SKM-1 (cell line): ENCODE data around the gene TENM3.

ENCODE experiments used
- DNase-seq: peaks from one replicate; lab custom pipeline; 2025; ENCODE audit not compliant: unreplicated experiment; lab: John Stamatoyannopoulos, UW

Gene TENM3

DNA sequence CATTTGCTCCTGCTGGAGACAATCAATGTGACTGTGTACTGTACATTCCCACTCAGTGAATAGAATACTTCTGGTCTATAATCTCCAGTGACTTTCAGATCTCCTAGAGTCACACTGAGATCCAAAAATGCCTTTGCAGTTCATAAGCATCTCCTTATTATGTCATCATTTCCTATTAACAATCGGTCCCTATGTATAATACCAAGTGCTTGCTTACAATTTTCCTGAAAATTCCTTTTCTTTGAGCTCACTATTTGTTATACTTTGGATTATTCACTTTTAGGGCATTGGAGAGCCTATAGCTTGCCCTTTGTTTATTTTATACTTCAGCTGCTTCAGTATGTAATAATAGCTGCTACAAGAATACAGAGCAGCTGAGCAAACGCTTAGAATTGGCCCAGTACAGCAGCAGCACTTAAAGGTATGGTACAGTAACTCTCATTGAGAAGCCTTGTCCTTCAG lies 361.0 kb downstream of the TENM3 start:
- DNase-seq = no peak

- DNase-seq = no peak
These were observed 361.8 kb downstream of the TENM3 start for GRCh38 chr4:182604953-182605352.

DNA sequence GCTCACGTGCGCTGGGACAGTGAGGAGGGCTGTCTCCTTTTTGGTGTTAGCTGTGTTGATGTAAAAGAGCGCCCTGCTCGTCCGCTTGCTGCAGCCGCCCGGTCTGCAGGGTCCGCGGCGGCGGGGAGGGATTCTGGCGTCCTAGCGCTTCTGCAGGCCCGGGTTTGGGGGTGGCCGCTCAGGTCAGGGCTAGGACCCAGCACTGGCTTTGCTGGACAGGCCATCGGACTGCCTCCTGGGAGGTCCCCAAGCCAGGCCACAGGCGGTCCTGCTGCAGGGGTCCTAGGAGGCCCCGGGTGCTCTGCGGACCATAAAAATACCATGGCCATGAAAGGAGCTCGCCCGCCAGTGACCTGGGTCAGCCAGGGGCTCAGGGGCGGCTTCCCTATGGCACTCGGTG lies 365.3 kb downstream of the TENM3 start:
- no peak for DNase-seq

DNA sequence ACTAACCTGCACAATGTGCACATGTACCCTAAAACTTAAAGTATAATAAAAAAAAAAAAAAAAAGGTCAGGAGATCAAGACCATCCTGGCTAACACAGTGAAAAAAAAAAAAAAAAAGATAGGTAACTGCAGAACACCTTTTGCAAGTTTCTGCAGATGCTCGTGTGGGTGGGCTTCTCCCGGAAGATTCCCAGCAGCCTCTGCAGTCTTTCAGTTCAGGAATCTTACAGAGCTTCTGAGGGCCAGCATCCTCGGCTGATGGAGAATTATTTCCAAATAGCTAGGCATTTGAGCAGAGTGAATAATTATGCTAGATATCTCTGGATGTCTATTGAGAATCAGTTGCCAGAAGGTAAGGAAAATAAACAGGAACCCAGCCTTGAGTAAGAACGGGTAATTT lies 373.3 kb downstream of the TENM3 start:
- no peak for DNase-seq

DNA sequence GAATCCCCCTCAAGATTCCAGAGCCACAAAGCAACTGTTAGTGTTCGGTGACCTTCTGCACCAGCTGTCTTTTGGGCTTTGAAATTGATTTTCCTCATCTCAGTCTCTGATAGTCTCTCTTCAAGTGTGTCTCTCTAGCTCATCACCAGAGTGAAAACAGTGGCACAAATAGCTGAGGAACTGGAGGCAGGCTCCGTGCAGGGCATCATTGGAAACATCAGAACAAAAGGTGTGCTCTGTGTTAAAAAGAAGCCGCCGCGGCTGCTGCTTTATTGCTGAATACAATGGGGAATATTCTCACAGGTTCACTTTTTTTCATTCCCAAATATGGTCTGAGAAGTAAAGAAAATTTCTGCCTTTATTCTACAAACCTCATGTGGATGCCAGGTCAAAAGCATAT lies 376.5 kb downstream of the TENM3 start:
- DNase-seq = no peak

- DNase-seq = no peak
These were observed 377.1 kb downstream of the TENM3 start for GRCh38 chr4:182620111-182620980.

DNA sequence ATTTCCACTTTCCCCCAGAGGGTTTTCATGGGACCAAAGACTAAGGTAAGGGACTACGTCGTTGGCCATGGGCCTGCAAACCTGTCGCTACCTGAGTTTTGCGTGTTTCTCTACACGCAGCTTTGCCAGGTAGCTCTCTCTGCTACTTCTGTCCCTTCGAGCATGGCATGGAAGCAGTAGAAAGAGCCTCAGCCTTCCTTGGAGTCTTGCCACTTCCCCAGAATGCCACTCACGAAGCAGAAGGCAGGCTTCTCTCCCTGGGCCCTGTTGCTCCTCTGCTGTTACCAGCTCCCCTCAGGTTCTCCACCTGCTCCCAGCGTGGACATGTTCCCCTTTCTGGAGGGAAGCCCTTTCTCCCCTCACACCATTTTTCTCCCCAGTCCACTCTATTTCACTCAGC lies 381.1 kb downstream of the TENM3 start:
- DNase-seq = no peak

GRCh38 chr4:182625193-182625592 lies 382.0 kb downstream of the TENM3 start:
- no peak for DNase-seq

DNA sequence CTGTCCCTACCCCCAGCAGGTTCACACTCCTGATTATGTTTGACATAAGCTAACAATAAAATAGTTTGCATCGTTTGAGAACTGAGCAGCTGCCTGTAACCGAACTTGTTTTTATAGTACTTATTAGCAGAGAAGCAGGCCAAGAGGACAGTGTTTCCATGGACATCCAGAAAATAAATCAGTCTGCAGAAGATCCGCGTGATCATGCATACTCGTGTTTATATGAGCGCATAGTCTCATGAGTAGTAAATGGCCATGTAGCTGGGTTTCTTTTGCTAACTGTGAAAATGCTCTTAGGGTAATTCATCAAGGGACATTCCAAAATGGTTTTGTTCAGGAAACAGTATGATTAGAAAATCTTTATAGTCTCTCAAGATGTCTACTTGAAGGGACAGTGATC lies 384.8 kb downstream of the TENM3 start:
- DNase-seq = no peak

DNA sequence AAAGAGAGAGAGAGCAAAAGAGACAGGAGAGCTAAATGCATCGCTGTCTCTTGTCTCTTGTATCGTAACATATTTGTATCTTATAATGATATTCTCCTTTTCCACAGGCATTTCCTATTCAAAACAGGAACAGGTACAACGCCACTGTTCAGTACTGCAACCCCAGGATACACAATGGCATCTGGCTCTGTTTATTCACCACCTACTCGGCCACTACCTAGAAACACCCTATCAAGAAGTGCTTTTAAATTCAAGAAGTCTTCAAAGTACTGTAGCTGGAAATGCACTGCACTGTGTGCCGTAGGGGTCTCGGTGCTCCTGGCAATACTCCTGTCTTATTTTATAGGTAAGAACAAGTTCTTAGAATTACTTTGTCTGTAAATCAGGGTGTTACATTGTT lies 385.3 kb downstream of the TENM3 start:
- no peak for DNase-seq

DNA sequence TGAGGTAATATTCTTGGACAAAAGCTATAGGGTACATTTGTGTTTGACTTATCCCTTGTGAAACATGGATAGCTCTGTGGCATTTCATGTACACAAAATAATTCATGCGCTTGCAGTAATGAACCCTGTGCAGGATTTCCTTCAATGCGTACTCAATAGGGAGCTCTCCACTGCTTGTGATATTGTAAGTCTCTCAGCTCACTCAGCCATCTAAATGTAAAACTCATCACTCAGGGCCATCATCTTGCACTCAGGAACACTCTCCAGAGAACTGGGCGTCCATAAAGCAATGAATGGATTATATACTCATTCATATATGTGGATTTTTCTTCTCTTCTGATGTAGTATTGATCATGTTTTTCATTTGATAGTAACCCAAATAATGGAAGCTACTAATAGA lies 385.9 kb downstream of the TENM3 start:
- DNase-seq = no peak

DNA sequence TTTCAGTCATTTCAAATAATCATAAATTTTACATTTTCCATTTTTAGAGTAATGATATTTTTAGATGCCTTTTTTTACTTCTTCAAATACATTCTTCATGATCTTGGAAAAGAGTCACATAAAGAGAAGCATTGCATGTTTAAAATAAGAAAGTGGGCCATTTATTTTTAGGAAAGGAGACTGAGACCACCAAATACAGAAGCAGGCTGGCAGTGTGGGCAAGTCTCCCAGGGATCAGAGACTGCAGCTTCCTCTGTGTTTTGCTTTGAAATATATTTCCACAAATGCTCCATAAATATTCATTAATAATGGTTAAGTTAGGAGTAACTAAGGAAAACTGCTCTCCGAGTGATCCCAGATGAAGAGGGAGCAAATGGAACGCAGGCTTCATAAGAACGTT lies 397.3 kb downstream of the TENM3 start:
- DNase-seq = no peak

DNA sequence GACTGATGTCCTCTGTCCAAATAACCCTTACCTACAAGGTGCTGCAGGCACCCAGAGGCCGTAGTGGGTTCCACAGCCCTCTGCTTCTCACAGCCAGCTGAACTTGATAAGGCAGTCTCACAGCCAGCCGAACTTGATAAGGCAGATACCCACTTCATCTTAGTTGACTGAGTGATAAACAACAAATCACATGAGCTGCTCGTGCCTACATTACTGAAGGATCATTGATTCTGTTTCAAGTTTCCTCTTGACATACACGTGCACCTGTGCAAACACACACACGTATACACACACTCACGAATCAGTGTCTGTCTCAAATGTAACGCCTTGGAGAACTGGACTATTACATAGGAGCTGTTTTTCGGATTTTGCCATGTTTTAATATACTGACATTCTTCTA lies 397.7 kb downstream of the TENM3 start:
- DNase-seq = no peak

DNA sequence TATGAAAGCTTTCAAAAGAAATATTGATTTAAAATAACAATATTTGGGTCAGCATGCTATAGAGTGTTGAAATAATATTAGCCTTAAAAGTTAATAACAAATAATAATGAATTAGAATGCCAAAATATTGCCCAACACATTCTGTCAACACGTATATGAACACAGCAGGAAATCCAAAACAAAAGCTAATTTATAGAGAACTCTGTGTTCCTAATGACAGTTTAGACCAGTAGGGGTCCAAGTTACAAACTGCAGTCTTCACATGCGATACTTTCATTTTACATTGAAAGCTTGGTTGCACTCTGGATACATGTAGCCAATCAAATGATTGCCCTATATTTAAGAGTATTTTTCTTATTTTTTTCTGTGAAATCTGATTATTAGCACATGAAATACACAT lies 399.6 kb downstream of the TENM3 start:
- no peak for DNase-seq

- no peak for DNase-seq
These were observed 400.8 kb downstream of the TENM3 start for GRCh38 chr4:182643801-182644682.

GRCh38 chr4:182644683-182645050 lies 401.5 kb downstream of the TENM3 start:
- no peak for DNase-seq

GRCh38 chr4:182645511-182645910 lies 402.3 kb downstream of the TENM3 start:
- DNase-seq = no peak

GRCh38 chr4:182647646-182648300 lies 404.6 kb downstream of the TENM3 start:
- DNase-seq = no peak

DNA sequence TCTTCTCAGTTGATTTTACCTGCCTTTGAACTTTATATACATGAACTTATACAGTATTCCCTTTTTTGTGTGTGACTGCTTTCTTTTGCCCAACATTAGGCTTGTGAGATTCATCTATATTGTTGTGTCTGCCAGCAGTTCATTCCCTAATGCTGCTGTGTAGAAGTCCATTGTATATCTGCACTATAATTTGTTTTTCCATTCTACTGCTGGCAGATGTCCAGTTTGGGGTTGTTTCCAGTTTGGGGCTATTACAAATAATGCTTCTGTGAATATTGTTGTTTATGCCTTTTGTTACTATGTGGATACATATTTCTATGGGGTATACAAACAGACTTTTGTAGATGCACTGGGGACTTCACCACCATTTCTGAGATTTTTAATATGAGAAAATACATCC lies 405.6 kb downstream of the TENM3 start:
- no peak for DNase-seq

DNA sequence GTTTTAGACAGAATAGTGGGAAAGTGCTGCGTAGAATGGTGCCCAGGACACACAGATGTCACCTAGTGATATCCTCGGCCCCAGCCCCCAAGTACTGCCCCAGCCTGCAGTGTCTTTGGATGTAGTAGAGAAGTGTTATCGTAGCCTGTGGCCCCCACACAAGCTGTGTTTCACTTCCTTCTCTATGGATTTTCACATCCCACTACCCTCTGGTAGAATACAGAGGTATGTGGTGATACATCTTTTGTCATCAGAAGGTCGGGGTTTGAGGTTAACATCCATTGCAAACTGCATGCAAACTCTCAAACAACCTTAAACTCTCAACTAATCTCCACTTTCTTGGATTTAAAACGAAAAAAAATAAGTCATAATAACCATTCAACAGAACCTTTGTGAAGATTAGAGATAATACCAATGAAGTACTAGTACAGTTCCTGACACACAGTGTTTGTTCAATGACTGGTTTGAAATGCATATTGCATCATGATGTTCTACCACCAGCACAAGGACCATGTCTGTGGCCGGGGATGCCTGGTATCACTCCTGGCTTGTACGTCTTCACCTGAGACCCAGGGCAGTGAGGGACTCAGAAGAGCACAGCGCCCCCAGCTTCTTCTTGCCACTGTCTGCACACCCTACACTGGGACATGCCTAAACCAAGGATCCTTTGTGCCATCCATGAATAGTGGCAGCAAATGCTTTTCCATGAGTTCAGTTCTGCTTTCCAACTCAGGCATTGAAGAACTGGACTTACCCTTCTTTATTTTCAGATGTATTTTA lies 406.7 kb downstream of the TENM3 start:
- DNase-seq = no peak

- no peak for DNase-seq
These were observed 410.4 kb downstream of the TENM3 start for GRCh38 chr4:182653596-182653995.
